Hematopoietic multipotent progenitor cell (in vitro differentiated cells): Measurements from ENCODE around the gene ZBED1. TPM values are rescaled to one million over a fixed set of nuclear protein-coding genes. Genes with fewer than 3 reads are reported as not detected.
"Not testable (repeated sequence)": the region's sequence is repeated elsewhere in the genome, so short reads cannot be mapped to it uniquely, and the experiment has no call there.

ENCODE experiments used
- DNase-seq, 3 donors: peaks; one replicate each; pipeline ENCODE4 v3.0.0-alpha.2; 2011 to 2015; ENCODE audit warnings: low read depth in 2 of 3, low spot score in 2 of 3
- total RNA-seq: library from RNA; depleted of rRNA; stranded (reverse); fragments of >200 nt; gene quantifications from one replicate; pipeline ENCODE4 v1.2.3, GENCODE V29; 2012

Gene ZBED1
- total RNA-seq, result 55.7 TPM

GRCh38 chrX:2500803-2501558, at the start of gene ZBED1, which contains the start of gene DHRSX:
Gene ZBED1 (minus strand): TSS chrX:2500976. CDS start chrX:2490719, 10,257 bp downstream.
Gene DHRSX (minus strand): TSS chrX:2500976. CDS start chrX:2500925, 51 bp downstream.
- DNase-seq, result peak in 2 of 3 donors; percentile 51 to 59

GRCh38 chrX:2549876-2550275, 49.1 kb upstream of the ZBED1 start:
- DNase-seq, result no peak

GRCh38 chrX:2548711-2549423, 48.1 kb upstream of the ZBED1 start:
- no peak for DNase-seq

- DNase-seq, result peak in 1 of 3 donors; percentile 42
Observed at GRCh38 chrX:2547736-2548135, 47.0 kb upstream of the ZBED1 start.

GRCh38 chrX:2546496-2546895, 45.7 kb upstream of the ZBED1 start:
- DNase-seq, result no peak

GRCh38 chrX:2545144-2545543, 44.4 kb upstream of the ZBED1 start:
- no peak for DNase-seq

- DNase-seq, result peak in 1 of 3 donors; percentile 66
Observed at GRCh38 chrX:2542826-2543521, 42.2 kb upstream of the ZBED1 start.

- no peak for DNase-seq
Observed at GRCh38 chrX:2541603-2542002, 40.8 kb upstream of the ZBED1 start.

- DNase-seq, result no peak
Observed at GRCh38 chrX:2540426-2540947, 39.7 kb upstream of the ZBED1 start.

- DNase-seq, result no peak
Observed at GRCh38 chrX:2539586-2539985, 38.8 kb upstream of the ZBED1 start.

- no peak for DNase-seq
Observed at GRCh38 chrX:2538031-2538757, 37.4 kb upstream of the ZBED1 start.

GRCh38 chrX:2536974-2537373, 36.2 kb upstream of the ZBED1 start:
- no peak for DNase-seq

GRCh38 chrX:2536141-2536540, 35.4 kb upstream of the ZBED1 start:
- peak in 2 of 3 donors; percentile 51 to 86 for DNase-seq

GRCh38 chrX:2534261-2535021, 33.7 kb upstream of the ZBED1 start:
- not testable (repeated sequence) for DNase-seq

GRCh38 chrX:2533424-2533823, 32.6 kb upstream of the ZBED1 start:
- no peak for DNase-seq

GRCh38 chrX:2526390-2526789, 25.6 kb upstream of the ZBED1 start:
- no peak for DNase-seq

GRCh38 chrX:2523911-2524310, 23.1 kb upstream of the ZBED1 start:
- DNase-seq, result no peak

- DNase-seq, result no peak
Observed at GRCh38 chrX:2521927-2522386, 21.2 kb upstream of the ZBED1 start.

GRCh38 chrX:2521092-2521926, 20.5 kb upstream of the ZBED1 start:
- DNase-seq, result peak in 2 of 3 donors; percentile 75 to 78
